ENCODE data around the gene ZNF277. TPM values are rescaled to one million over a fixed set of nuclear protein-coding genes. Genes with fewer than 3 reads are reported as not detected.

Gene ZNF277
- total RNA-seq, 4 donors from 2014 or later: 17.1 to 38.4 (median 29.5) TPM

- no peak overlapping the region for H3K27ac ChIP-seq
- TF ChIP-seq POLR2AphosphoS5 (IDR thresholded peaks at IDR 0.05) (no peak), POLR2A (IDR thresholded peaks at IDR 0.05) (no peak), EP300 (IDR thresholded peaks at IDR 0.05) (no peak), CTCF (IDR thresholded peaks at IDR 0.05) (no peak)
- H3K27me3 ChIP-seq: no peaks in the 10 kb centered on the region
- WGBS, 2 donors (ENCODE audit: low coverage in 1 of 2): 93% methylated on average over 2 of the region's 3 CpGs; no CpG with 5 or more reads in 1 of the 2 donors
- no peak for ATAC-seq
- peaks cover 0 to 28% of the 10 kb centered on the region in 2 donors for H3K36me3 ChIP-seq
- H3K9me3 ChIP-seq: no peaks in the 10 kb centered on the region
- no peaks in the 10 kb centered on the region for H3K4me1 ChIP-seq
- no peak overlapping the region for H3K4me3 ChIP-seq
Observed at GRCh38 chr7:112288301-112288700, 81.8 kb downstream of the ZNF277 start.

- no peaks in the 10 kb centered on the region for H3K4me1 ChIP-seq
- H3K9me3 ChIP-seq: no peaks in the 10 kb centered on the region
- no peak overlapping the region for H3K27ac ChIP-seq
- TF ChIP-seq POLR2A (IDR thresholded peaks at IDR 0.05): no peak
- TF ChIP-seq POLR2AphosphoS5 (IDR thresholded peaks at IDR 0.05): no peak
- 83 to 96% methylated on average over 5 of the region's 5 CpGs for WGBS, 2 donors (ENCODE audit: low coverage in 1 of 2)
- peaks cover 0 to 28% of the 10 kb centered on the region in 2 donors for H3K36me3 ChIP-seq
- H3K27me3 ChIP-seq: no peaks in the 10 kb centered on the region
- no peak overlapping the region for H3K4me3 ChIP-seq
- no peak for ATAC-seq
Observed at GRCh38 chr7:112290065-112290464, 83.6 kb downstream of the ZNF277 start.

GRCh38 chr7:112292162-112292561 is 85.7 kb downstream of the ZNF277 start:
- no peaks in the 10 kb centered on the region for H3K4me1 ChIP-seq
- H3K36me3 ChIP-seq: peaks cover 0 to 28% of the 10 kb centered on the region in 2 donors
- no peaks in the 10 kb centered on the region for H3K27me3 ChIP-seq
- H3K4me3 ChIP-seq: no peak overlapping the region
- 91 to 100% methylated on average over 1 of the region's 1 CpG for WGBS, 2 donors (ENCODE audit: low coverage in 1 of 2)
- TF ChIP-seq POLR2AphosphoS5 (IDR thresholded peaks at IDR 0.05): no peak
- no peak for TF ChIP-seq CTCF (IDR thresholded peaks at IDR 0.05)
- TF ChIP-seq EP300 (IDR thresholded peaks at IDR 0.05): no peak
- TF ChIP-seq POLR2A (IDR thresholded peaks at IDR 0.05): no peak
- no peak overlapping the region for H3K27ac ChIP-seq
- H3K9me3 ChIP-seq: no peaks in the 10 kb centered on the region
- no peak for ATAC-seq

- Histone ChIP-seq H3K27ac (no peak overlapping the region), H3K36me3 (peaks cover 0 to 28% of the 10 kb centered on the region in 2 donors), H3K9me3 (no peaks in the 10 kb centered on the region), H3K27me3 (no peaks in the 10 kb centered on the region), H3K4me1 (no peaks in the 10 kb centered on the region), H3K4me3 (no peak overlapping the region)
- ATAC-seq: no peak
- no peak for TF ChIP-seq POLR2AphosphoS5 (IDR thresholded peaks at IDR 0.05)
- no peak for TF ChIP-seq POLR2A (IDR thresholded peaks at IDR 0.05)
- TF ChIP-seq EP300 (IDR thresholded peaks at IDR 0.05): no peak
- no peak for TF ChIP-seq CTCF (IDR thresholded peaks at IDR 0.05)
- 71 to 81% methylated on average over 3 to 4 of the region's 4 CpGs for WGBS, 2 donors (ENCODE audit: low coverage in 1 of 2)
Observed at GRCh38 chr7:112293416-112293815, 86.9 kb downstream of the ZNF277 start.

- Histone ChIP-seq H3K27me3 (no peaks in the 10 kb centered on the region), H3K4me3 (no peak overlapping the region), H3K4me1 (no peaks in the 10 kb centered on the region), H3K27ac (no peak overlapping the region), H3K9me3 (no peaks in the 10 kb centered on the region), H3K36me3 (peaks cover 0 to 22% of the 10 kb centered on the region in 2 donors)
- ATAC-seq: no peak
- no peak for TF ChIP-seq CTCF (IDR thresholded peaks at IDR 0.05)
- TF ChIP-seq POLR2AphosphoS5 (IDR thresholded peaks at IDR 0.05): no peak
- TF ChIP-seq POLR2A (IDR thresholded peaks at IDR 0.05): no peak
- no peak for TF ChIP-seq EP300 (IDR thresholded peaks at IDR 0.05)
- WGBS, 2 donors (ENCODE audit: low coverage in 1 of 2): 28 to 69% methylated on average over 1 of the region's 1 CpG
Observed at GRCh38 chr7:112296432-112296831, 89.9 kb downstream of the ZNF277 start.
